ENCODE data around the gene VEPH1.

VEPH1 gene

DNA sequence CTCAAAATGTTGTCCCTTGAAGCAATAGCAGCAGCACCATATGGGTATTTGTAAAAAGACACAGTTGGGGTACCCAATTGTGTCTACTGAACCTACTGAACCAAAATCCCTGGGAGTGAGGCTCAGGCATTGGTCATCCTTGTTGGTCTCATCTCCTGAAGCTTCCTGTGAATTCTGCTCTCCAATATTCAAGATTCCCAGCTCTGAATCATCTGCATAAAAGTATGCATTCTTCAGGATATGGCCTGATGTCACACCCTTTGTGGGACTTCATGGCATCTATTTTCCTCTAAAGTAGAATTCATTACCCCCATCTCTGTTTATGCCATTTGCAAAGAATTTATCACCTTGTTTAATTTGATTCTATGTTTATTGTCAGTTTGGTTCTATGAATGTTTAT, 79.9 kb downstream of the VEPH1 start:
- no peak for DNase-seq

DNA sequence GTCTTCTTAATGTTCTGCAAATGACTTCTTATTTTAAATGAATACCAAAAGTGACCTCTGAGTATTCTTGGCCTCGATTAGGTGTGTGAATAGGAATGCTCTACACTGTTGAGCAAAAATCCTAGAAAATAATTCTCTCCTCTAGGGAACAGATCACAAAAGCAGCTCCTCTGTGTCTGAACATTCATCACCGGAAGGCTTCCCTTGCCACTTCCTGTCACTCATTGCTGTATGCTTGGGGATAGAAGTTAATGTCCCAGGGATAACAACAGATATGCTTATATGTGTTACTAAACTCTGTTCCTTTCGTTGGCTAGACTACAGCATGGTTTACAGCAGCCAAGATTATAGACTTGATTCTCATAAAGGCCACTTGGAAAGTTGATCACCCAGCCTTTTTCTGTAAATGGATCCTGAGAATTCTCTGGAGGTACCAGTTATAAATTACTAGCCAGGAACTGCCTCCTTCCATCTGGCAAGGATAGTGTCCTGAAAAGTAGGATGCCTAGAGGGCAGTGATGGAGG, 82.5 kb downstream of the VEPH1 start:
- DNase-seq: no peak

DNA sequence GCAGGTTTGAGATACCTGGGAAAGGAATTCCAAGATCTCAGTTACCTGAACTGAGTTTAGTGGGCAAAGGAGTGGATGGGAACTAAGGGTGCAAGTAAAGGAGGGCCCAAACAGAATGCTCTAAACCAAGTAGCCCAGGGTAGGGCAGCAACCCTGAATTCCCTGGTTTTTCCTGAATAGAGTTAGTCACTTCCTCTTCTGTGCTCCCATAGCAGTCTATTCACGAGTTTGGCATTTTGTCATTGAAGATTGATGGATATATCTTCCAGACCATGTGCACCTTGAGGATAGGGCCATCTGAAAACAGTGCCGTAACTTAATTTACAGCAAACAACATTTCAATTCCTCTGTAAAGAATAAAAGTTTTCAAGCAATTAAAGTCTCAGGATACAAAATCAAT, 85.1 kb downstream of the VEPH1 start:
- DNase-seq: no peak

DNA sequence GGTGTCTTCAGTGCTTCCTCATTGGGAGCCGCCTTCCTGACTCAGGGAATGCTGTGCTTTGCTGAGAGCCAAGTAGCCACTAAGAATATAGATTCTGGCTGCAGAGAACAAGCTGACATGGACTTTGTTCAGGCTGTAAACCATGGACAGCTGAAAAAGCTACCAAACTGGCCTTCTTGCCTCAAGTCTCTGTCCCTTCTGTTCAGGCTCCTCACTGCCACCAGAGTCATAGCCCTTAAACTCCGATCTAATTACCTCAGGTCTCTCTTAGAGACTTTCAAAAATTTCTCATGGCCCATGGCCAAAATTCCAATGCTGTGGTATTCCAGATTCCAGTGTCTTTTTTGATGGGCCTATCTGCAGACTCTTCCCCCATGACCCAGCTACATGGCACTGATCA, 86.0 kb downstream of the VEPH1 start:
- DNase-seq: no peak

DNA sequence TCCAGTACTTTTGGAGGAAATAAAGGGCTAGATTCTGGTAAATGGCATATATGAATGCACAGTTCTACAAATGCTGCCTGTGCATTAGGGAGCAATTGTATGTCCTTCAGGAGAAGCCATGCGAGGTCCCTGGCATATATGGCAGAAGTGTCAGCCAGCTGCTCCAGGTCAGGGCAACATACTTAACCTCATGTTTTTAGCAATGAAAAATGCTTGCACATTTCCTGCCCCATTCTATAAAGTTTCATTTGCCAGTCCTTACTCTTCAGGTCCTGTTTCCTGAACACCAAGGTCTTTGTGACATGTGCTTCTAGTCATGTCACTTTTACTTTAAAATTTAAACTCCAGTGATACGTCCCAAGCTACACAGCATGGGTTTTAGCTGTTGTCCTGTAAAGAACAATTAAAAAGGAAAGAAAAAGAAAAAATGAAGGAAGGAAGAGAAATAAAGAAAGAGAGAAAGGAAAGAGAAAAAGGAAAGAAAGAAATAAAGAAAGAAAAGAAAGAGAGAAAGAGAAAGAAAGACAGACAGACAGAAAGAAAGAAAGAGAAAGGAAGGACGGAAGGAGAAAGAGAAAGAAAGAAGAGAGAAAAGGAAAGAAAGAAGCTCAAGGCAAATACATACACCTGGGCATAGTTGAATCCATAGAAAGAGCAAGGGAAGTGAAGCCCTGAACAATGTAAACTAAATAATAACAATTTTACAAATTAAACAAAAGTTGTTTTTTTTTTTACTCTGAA, 86.7 kb downstream of the VEPH1 start:
- no peak for DNase-seq

DNA sequence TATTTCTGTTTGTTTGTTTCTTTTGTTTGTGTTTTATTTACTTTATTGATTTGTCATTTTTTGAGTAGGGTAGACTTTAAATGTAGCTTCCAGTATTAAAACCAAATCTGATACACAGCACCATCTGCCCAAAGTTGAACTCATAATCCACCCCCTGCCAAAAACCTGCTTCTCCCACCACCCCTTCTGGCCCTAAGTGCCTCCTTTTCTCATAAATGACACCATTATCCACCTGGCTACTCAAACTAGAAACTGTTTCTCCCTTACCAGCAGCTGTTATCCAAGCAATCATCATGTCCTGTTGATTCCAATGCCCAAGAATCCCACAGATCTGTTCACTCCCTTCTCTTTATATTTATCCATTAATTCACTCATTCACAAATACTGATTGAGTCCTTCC, 88.4 kb downstream of the VEPH1 start:
- DNase-seq: no peak

DNA sequence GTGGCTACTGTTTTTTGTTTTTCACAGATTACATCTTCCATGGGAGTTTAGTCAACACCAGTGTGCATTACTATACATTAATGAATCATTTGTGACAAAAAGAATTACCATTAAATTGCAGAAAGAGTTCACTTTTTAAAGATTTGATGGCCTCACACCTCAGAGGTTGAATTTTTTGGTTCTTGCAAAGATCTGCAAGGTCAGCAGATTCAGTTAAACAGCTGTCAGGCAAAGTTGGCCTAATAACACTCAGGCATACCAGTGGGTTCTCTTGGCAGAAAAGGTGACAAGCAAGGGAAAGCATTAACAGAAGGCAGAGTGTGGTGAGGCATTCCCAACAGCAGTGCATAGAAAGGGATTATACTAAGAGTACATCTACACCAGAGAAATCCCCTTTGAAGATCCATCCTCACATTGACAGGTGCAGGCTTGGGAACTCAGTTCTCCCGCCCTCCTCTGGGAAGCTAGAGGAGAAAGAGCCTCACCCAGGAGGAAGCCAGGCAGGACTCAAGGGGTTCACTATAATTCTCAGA, 90.8 kb downstream of the VEPH1 start:
- DNase-seq: no peak

DNA sequence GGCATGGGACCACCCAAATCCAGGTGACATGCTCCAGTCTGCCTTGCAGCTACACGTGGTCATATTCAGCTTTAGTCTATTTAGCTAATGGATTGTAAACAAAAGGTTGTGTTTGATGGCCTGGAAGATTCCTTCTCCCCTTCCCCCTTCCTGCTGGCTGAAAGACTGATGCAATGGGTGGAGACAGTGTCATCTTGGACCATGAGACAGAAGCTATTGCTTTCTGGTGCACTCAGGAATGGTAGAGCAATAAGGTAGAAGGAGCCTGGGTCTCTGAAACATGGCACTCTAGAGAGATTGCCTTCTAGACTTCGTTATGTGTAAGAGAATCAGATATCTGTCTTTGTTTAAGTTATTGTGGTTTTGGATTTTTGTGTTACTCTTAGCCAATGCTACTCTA, 92.3 kb downstream of the VEPH1 start:
- no peak for DNase-seq

DNA sequence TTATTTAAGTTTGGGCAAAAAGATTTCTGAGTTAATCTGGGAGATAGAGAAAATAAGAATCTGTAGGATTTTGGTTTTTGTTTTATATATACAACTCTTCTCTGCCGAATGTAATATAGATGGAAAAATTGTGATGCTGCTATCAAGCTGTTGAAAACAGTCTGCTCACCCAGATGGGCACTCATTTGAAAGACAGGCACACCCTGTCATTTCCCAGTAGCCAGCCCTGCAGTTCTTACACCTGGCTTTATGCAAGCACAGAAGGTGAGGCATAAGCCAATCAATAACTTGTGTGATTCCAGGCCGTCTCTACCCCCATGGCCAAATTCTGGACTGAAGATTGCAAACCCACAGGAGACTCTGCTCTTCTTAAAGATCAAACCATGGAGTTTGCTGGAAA, 93.7 kb downstream of the VEPH1 start:
- no peak for DNase-seq

DNA sequence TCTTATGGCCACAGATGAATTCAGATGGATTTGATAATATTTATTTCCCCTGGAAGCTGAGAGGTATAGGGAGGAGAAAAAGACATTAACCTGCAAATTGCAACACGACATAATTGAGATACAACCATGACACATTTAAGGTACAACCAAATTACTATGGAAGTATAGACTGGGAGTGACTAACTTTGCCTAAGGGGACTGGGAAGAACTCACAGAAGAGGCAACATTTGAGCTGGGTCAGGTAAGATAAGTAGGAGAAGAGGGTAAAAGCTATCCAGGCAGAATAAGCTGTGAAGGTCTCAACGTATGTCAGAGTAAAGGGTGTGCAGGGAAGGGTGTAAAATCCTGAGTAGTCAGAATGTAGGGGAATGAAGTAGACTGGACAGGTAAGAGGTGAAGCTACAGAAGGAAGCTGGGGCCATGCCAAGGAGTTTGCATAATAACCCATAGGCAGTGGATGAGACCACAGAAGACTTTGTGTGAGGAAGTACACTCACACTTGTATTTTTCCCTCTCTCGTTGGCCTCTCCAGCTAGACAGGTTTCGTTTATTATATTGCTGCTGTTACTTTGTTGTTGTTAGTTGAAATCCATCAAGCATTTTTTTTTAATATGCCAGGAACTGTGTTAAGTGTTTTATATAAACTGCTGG, 94.6 kb downstream of the VEPH1 start:
- no peak for DNase-seq

DNA sequence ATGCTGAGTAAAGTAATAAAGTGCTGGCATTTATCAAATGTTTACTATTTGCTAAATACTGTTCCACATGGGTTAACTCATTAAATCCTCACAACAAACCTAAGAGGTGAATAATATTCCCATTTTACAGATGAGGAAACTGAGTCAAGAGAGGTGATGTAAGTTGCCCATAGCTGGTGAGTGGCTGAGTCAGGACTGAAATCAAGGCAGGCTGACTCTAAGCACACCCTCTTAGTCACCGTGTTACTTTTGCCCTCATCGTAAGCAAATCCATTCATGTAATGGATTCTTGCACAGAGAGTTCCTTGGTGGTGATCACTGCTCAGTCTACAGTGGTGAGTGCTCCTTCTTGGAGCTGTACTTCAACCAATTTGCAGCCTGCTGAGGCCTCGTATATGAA, 95.4 kb downstream of the VEPH1 start:
- DNase-seq: no peak

DNA sequence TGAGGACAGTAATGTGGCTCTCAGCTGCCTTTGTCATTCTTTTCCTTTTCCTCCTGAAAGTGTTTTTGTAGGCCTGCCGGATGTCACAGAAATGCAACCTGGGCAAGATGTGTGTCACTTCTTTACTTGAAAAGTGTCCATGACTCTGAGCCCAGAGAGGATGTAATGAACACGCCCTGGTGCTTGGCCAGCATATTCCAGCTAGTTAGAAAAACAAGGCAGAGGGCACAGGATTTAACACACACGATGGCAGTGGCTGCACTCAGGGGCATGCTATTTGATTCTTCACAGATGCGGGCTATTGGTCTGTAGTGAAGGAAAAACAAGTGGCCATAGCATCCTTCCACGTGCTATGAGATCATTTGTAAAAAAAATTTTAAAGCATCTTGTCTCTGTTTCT, 96.8 kb downstream of the VEPH1 start:
- no peak for DNase-seq

DNA sequence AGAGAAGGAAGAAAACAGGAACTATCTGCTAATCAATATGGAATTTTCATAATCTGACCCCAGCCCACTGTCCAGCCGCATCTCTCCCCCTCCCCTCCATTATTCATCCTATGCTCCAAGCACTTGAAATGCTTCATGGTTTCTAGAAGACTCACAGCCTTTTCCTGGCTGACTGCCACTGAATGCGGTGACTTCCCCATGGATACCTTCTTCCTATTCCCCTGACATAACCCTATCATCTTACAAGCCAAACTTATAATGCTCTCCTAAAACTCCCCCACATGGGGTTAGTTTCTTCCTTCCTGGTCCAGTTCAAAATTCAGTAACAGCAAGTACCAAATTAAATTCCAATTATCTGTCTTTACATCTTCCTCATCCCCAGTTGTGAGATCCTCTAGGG, 97.8 kb downstream of the VEPH1 start:
- no peak for DNase-seq

DNA sequence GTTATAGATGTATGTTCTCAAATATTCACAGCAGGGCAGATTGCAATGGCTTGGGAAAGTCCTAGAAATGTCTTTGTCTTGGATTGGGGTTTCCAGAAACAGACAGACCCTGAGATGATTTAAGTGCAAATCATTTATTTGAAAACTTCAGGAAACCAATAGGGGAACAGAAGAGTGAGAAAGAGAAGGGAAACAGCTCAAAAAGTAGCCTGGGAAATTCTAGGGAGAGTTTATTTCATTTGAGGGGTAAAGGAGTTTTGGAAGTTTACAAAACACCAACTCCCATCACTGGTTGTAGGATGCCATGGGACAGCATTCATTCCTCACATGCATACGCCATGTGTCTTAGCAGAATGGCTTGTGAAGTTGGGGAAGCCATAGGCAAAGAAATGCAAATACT, 98.8 kb downstream of the VEPH1 start:
- DNase-seq: no peak

DNA sequence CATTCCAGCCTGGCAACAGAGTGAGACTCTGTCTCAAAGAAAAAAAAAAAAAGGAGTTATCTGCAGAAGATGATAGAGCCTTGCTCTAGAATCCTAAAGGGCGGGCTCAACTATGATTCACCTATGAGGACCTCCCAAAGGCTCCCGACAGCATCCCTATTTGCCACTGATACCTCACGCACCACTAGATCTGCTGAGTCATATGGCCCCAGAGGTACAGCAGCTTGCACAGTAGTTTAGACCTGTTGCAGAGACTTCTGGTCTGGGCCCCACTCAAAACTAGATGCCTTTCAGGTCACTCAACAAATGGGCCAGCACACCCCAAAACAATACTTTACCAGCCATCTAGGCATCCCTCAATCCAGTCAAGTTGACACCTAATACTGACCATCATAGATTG, 104.6 kb downstream of the VEPH1 start:
- no peak for DNase-seq

DNA sequence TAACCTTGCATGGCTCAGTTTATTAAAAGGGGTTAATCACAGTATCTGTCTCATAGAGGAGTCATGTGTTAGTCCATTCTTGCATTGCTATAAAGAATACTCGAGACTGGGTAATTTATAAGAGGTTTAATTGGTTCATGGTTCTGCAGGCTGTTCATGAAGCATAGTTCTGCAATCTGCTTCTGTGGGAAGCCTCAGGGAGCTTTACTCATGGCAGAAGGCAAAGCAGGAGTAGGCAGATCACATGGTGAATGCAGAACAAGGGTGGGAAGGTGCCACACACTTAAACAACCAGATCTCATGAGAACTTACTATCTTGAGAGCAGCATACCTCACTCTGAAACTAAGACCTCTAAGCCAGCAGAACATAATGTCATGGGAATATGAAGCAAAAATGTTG, 108.8 kb downstream of the VEPH1 start:
- no peak for DNase-seq

DNA sequence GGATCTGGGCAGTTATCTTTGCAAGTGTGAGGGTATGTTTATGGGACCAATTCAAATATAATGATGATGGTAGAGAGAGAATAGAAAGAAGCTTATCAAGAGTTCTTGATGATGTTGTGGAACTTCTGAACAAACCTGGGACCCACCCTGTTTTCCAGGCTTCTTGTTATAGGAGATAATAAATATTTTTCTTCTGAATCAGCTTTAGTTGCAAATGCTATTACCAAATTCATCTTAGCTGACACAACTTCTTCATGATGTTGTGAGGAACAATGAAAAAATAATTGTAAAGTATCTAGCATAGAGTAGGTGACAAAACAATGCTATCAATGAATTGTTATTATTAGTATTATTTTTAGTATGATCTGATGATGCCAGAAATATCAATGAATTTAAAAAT, 110.1 kb downstream of the VEPH1 start:
- no peak for DNase-seq

DNA sequence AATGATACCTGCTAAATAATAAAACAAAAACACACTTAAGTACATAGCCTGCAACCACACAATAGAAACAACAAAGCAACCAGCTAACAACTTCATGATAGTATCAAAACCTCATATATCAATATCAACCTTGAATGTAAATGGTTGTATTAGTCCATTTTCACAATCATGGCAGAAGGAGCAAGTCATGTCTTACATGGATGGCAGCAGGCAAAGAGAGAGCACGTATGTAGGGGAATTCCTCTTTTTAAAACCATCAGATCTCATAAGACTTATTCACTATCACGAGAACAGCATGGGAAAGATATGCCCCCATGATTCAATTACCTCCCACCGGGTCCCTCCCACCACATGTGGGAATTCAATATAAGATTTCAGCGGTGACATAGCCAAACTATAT, 111.1 kb downstream of the VEPH1 start:
- no peak for DNase-seq

DNA sequence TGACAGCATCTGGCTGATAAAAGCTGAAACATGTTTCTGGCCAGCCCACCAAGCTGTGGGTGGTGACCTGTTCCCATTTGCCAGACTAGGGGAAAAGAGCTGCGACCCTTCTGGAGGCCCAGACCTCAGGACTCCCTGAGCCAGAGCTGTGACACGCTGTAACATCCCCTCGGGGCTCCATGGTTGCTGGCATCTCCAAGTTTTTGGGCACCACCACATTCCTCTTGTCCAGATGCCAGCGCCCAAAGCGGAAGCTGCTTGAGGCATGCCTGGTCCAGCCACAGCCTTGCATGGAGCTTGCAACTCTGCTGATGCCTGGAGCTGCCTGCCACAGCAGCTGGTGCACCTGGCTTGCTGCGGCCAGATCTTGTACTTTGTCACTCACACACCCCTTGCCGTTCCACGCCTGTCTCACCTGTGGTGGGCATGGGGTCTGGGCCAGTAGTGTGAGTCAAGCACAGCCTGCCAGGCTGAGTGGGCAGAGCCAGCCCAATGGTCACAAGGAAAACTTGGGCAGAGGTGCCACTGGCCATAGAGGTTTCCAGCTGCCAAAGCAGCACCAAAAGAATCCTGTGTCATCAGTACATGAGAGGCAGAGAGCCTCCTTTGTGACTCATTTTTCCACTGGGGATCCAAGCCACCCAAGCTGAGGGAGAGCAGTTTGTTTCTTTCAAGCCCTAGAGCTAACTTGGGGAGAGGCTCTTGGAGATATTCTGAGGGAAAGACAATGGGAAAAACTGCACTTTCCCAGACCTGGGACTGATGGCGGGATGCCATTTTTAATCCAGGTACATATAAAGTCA, 112.3 kb downstream of the VEPH1 start:
- no peak for DNase-seq

DNA sequence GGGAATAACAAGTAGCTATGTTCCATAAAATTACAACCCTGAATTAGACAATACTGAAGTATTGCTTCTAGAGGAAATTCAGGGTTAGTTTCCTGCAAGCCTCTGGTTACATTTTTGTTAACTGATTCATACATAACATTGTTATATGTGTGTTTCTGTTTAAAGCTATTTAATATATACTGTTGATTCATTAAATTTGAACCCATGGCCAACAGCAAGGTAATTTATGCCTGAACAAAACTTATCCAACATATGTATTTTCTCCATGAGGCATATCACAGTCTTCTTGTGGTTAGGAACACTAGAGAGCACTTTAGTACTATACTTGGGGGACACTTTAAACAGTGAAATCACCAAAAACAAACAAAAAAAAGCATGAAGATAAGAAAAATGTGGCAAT, 114.2 kb downstream of the VEPH1 start:
- no peak for DNase-seq

DNA sequence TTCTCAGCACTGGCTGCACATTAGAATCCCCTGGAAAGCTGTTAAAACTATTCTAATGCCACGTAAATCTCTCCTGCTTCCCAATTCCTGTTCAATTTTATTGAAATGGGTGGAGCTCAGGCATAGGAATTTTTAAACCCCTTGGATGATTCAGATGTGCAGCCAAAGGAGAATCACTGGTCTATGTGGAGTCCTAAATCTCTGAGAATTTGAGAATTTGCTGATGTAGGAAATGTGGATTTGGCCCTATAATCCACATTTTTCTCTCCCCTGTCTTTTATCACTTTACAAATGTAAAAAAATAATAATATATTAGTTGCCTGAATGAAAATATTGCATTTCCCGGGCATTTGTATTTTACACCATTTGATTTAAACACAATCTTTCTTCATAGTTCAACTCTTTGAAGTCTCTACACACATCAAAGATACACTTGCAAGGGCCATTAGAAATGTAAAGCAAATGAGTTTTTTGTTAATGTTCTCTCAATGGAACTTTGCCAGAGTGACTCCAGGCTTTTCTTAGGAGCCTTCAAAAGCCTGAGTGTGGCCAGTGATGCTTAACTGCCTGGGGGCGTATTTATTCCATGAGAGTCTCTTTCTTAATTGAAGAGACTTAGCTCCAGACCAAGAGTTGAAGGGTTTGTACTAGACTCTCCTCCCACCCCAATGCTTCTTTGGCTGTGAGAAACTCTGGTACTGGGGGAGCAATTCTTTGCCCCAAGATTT, 115.3 kb downstream of the VEPH1 start:
- no peak for DNase-seq

DNA sequence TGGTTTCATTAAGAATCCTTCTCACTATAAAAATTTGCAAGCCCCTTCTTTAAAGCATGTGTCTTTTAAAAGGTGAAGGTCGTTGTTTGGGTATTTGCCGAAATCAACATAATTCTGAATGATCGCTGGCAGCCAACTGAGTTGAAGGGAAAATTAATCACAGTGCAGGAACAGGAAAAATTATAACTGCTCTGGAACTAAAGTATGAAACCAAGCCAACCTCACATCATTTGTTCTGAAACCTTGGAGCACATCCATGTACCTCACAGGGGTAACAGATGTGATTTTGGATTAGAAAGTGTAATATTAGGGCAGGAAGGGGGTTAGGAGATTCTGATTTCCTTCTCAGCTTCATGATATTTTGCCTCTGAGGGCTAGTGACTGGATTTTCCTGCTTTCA, 118.7 kb downstream of the VEPH1 start:
- no peak for DNase-seq

DNA sequence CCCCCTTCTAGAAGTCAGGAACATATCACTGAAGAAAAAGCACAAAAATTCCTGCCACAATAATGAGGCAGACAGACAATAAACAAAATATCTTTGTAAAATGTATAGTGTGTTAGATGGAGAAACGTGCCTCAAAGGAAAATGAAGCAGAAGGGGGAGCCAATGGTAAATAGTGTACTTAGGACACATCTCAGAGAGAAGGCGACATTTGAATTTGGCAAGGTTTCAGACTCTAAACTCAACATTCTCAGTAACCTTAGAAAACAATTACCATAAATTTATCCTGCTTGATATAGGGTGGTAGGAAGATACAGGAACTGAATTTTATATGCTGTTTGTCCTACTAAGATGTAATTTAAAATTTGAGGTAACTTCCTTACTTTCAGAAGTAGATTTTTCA, 119.2 kb downstream of the VEPH1 start:
- DNase-seq: no peak

All from stimulated activated CD8-positive, alpha-beta memory T cell treated with anti-CD3 and anti-CD28 coated beads, Interleukin-4, amount 100 ng/mL, for 48 hours (primary cell).